Stimulated activated naive CD8-positive, alpha-beta T cell treated with anti-CD3 and anti-CD28 coated beads, Interleukin-15, Interleukin-2, amounts not matched to agents 100 ng/mL and 50 ng/mL, for 24 hours (primary cell): ENCODE data around the gene FAM193A.

Source experiments
- H3K27ac Mint-ChIP-seq: one replicate; pipeline ENCODE4 v1.8.0; 2021; ENCODE audit warnings: mild to moderate bottlenecking, mixed read lengths
- H3K27me3 Mint-ChIP-seq: one replicate; pipeline ENCODE4 v1.8.0; 2021; ENCODE audit warnings: mixed read lengths
- H3K36me3 Mint-ChIP-seq: one replicate; pipeline ENCODE4 v1.8.0; 2021; ENCODE audit warnings: low read depth, mixed read lengths
- H3K4me1 Mint-ChIP-seq: one replicate; pipeline ENCODE4 v1.8.0; 2021; ENCODE audit warnings: low read depth, mixed read lengths
- H3K4me3 Mint-ChIP-seq: one replicate; pipeline ENCODE4 v1.8.0; 2021; ENCODE audit warnings: mild to moderate bottlenecking, mixed read lengths
- H3K9me3 Mint-ChIP-seq: one replicate; pipeline ENCODE4 v1.8.0; 2021; ENCODE audit warnings: mixed read lengths

Gene FAM193A

GRCh38 chr4:2536193-2537010, at the start of gene FAM193A:
FAM193A (plus strand) TSS chr4:2536647; CDS start chr4:2536916, 269 bp downstream.
- peak within 1 kb of the TSS; percentile 97 for H3K27ac Mint-ChIP-seq
- H3K4me1 Mint-ChIP-seq, result peaks cover 24% of the 10 kb centered on the region
- no peaks in the 10 kb centered on the region for H3K27me3 Mint-ChIP-seq
- H3K4me3 Mint-ChIP-seq, result peak within 1 kb of the TSS; percentile 93
- peaks cover 11% of the 10 kb centered on the region for H3K36me3 Mint-ChIP-seq
- no peaks in the 10 kb centered on the region for H3K9me3 Mint-ChIP-seq

- Mint-ChIP-seq H3K4me1 (peaks cover 72% of the 10 kb centered on the region), H3K27ac (peak overlapping the region; percentile 78), H3K9me3 (no peaks in the 10 kb centered on the region), H3K36me3 (peaks cover 42% of the 10 kb centered on the region), H3K4me3 (peak overlapping the region; percentile 10), H3K27me3 (no peaks in the 10 kb centered on the region)
Measured at GRCh38 chr4:2486981-2487380, 49.5 kb upstream of the FAM193A start.

GRCh38 chr4:2487632-2488031, 48.8 kb upstream of the FAM193A start:
- peaks cover 69% of the 10 kb centered on the region for H3K4me1 Mint-ChIP-seq
- no peaks in the 10 kb centered on the region for H3K9me3 Mint-ChIP-seq
- H3K27ac Mint-ChIP-seq, result peak overlapping the region; percentile 61
- H3K27me3 Mint-ChIP-seq, result no peaks in the 10 kb centered on the region
- H3K36me3 Mint-ChIP-seq, result peaks cover 46% of the 10 kb centered on the region
- H3K4me3 Mint-ChIP-seq, result no peak overlapping the region

- peaks cover 51% of the 10 kb centered on the region for H3K36me3 Mint-ChIP-seq
- H3K27ac Mint-ChIP-seq, result peak overlapping the region; percentile 57
- H3K4me3 Mint-ChIP-seq, result no peak overlapping the region
Measured at GRCh38 chr4:2489081-2489805, 47.2 kb upstream of the FAM193A start.

GRCh38 chr4:2489841-2490552, 46.5 kb upstream of the FAM193A start:
- H3K4me3 Mint-ChIP-seq, result no peak overlapping the region
- peaks cover 56% of the 10 kb centered on the region for H3K4me1 Mint-ChIP-seq
- no peaks in the 10 kb centered on the region for H3K9me3 Mint-ChIP-seq
- peak overlapping the region; percentile 57 for H3K27ac Mint-ChIP-seq
- H3K36me3 Mint-ChIP-seq, result peaks cover 56% of the 10 kb centered on the region
- H3K27me3 Mint-ChIP-seq, result no peaks in the 10 kb centered on the region

More at GRCh38 chr4:2489081-2489805, 47.2 kb upstream of the FAM193A start:
- no peaks in the 10 kb centered on the region for H3K9me3 Mint-ChIP-seq
- H3K4me1 Mint-ChIP-seq, result peaks cover 63% of the 10 kb centered on the region
- no peaks in the 10 kb centered on the region for H3K27me3 Mint-ChIP-seq

GRCh38 chr4:2492970-2493369, 43.5 kb upstream of the FAM193A start:
- no peaks in the 10 kb centered on the region for H3K9me3 Mint-ChIP-seq
- no peak overlapping the region for H3K4me3 Mint-ChIP-seq
- peak overlapping the region; percentile 54 for H3K27ac Mint-ChIP-seq

GRCh38 chr4:2494992-2495391, 41.5 kb upstream of the FAM193A start:
- H3K27me3 Mint-ChIP-seq, result no peaks in the 10 kb centered on the region
- H3K36me3 Mint-ChIP-seq, result peaks cover 75% of the 10 kb centered on the region
- H3K4me1 Mint-ChIP-seq, result peaks cover 29% of the 10 kb centered on the region
- no peak overlapping the region for H3K27ac Mint-ChIP-seq
- H3K9me3 Mint-ChIP-seq, result no peaks in the 10 kb centered on the region
- H3K4me3 Mint-ChIP-seq, result no peak overlapping the region

More at GRCh38 chr4:2492970-2493369, 43.5 kb upstream of the FAM193A start:
- no peaks in the 10 kb centered on the region for H3K27me3 Mint-ChIP-seq
- peaks cover 73% of the 10 kb centered on the region for H3K36me3 Mint-ChIP-seq
- H3K4me1 Mint-ChIP-seq, result peaks cover 36% of the 10 kb centered on the region

GRCh38 chr4:2497324-2497723, 39.1 kb upstream of the FAM193A start:
- no peak overlapping the region for H3K4me3 Mint-ChIP-seq
- peaks cover 30% of the 10 kb centered on the region for H3K4me1 Mint-ChIP-seq

GRCh38 chr4:2497931-2498330, 38.5 kb upstream of the FAM193A start:
- peaks cover 77% of the 10 kb centered on the region for H3K36me3 Mint-ChIP-seq
- H3K9me3 Mint-ChIP-seq, result no peaks in the 10 kb centered on the region
- no peaks in the 10 kb centered on the region for H3K27me3 Mint-ChIP-seq
- no peak overlapping the region for H3K27ac Mint-ChIP-seq
- peaks cover 24% of the 10 kb centered on the region for H3K4me1 Mint-ChIP-seq
- H3K4me3 Mint-ChIP-seq, result no peak overlapping the region

More at GRCh38 chr4:2497324-2497723, 39.1 kb upstream of the FAM193A start:
- Mint-ChIP-seq H3K27ac (no peak overlapping the region), H3K36me3 (peaks cover 81% of the 10 kb centered on the region), H3K27me3 (no peaks in the 10 kb centered on the region), H3K9me3 (no peaks in the 10 kb centered on the region)

- Mint-ChIP-seq H3K9me3 (no peaks in the 10 kb centered on the region), H3K27ac (no peak overlapping the region), H3K27me3 (no peaks in the 10 kb centered on the region), H3K4me1 (peaks cover 20% of the 10 kb centered on the region), H3K4me3 (no peak overlapping the region), H3K36me3 (peaks cover 78% of the 10 kb centered on the region)
Measured at GRCh38 chr4:2500547-2500946, 35.9 kb upstream of the FAM193A start.

GRCh38 chr4:2501034-2501594, 35.3 kb upstream of the FAM193A start:
- peaks cover 77% of the 10 kb centered on the region for H3K36me3 Mint-ChIP-seq
- H3K27ac Mint-ChIP-seq, result no peak overlapping the region
- H3K9me3 Mint-ChIP-seq, result no peaks in the 10 kb centered on the region
- no peak overlapping the region for H3K4me3 Mint-ChIP-seq
- H3K4me1 Mint-ChIP-seq, result peaks cover 20% of the 10 kb centered on the region
- H3K27me3 Mint-ChIP-seq, result no peaks in the 10 kb centered on the region

GRCh38 chr4:2503809-2504208, 32.6 kb upstream of the FAM193A start:
- Mint-ChIP-seq H3K27ac (no peak overlapping the region), H3K4me1 (peaks cover 23% of the 10 kb centered on the region), H3K9me3 (no peaks in the 10 kb centered on the region), H3K27me3 (no peaks in the 10 kb centered on the region), H3K4me3 (no peak overlapping the region), H3K36me3 (peaks cover 74% of the 10 kb centered on the region)

- Mint-ChIP-seq H3K27ac (peak overlapping the region; percentile 2), H3K4me1 (peaks cover 11% of the 10 kb centered on the region), H3K36me3 (peaks cover 64% of the 10 kb centered on the region), H3K27me3 (no peaks in the 10 kb centered on the region), H3K4me3 (no peak overlapping the region), H3K9me3 (no peaks in the 10 kb centered on the region)
Measured at GRCh38 chr4:2507259-2507658, 29.2 kb upstream of the FAM193A start.

- peaks cover 62% of the 10 kb centered on the region for H3K36me3 Mint-ChIP-seq
- peak overlapping the region; percentile 19 for H3K27ac Mint-ChIP-seq
- H3K4me1 Mint-ChIP-seq, result peaks cover 11% of the 10 kb centered on the region
- no peaks in the 10 kb centered on the region for H3K27me3 Mint-ChIP-seq
- H3K4me3 Mint-ChIP-seq, result no peak overlapping the region
- no peaks in the 10 kb centered on the region for H3K9me3 Mint-ChIP-seq
Measured at GRCh38 chr4:2507855-2508254, 28.6 kb upstream of the FAM193A start.
